ENCODE measurements around the gene RASGEF1C. TPM values are rescaled to one million over a fixed set of nuclear protein-coding genes. Genes with fewer than 3 reads are reported as not detected.

The RASGEF1C gene
- 0.50 TPM in 1 of 5 replicates, not detected in the others for total RNA-seq (2022; extraction: Qiagen RNA extraction; ENCODE audit: low read depth)

GRCh38 chr5:180209137-180209581 is at the start of gene RASGEF1C:
RASGEF1C (minus strand) TSS chr5:180209211; CDS start chr5:180138052, 71,159 bp downstream.

GRCh38 chr5:180071531-180072255 is 137.3 kb downstream of the RASGEF1C start, which contains the start of gene RNF130:
RNF130 (minus strand) TSS chr5:180071759; CDS start chr5:180071702, 57 bp downstream.

Other genes with a start within 250 kb of the RASGEF1C start
- gene RNF130, start 137.5 kb downstream of the RASGEF1C start, total RNA-seq (2022; extraction: Qiagen RNA extraction; ENCODE audit: low read depth), result 36.9 to 45.0 TPM (median 42.5 TPM) in 5 replicates
- 28.4 to 43.6 TPM (median 38.6 TPM) in 5 replicates for gene MAPK9, start 82.9 kb upstream of the RASGEF1C start, total RNA-seq (2022; extraction: Qiagen RNA extraction; ENCODE audit: low read depth)
- 41.3 to 62.8 TPM (median 57.6 TPM) in 5 replicates for gene GFPT2, start 144.1 kb upstream of the RASGEF1C start, total RNA-seq (2022; extraction: Qiagen RNA extraction; ENCODE audit: low read depth)

All from A549 treated with ZK216348 at 1 μM for 4 hours (cell line).